GM19193 (cell line): ENCODE measurements around the gene THBS4.

ENCODE experiments used
- POLR2A ChIP-seq: IDR thresholded peaks from 4 replicates; pipeline ENCODE4 v1.6.1; 2011; ENCODE audit not compliant: insufficient read depth, insufficient read length; ENCODE audit errors: extremely low read depth

The THBS4 gene

GRCh38 chr5:80083101-80083890 is 48.1 kb downstream of the THBS4 start:
- TF ChIP-seq POLR2A: no peak

GRCh38 chr5:80090884-80091166 is 55.7 kb downstream of the THBS4 start:
- TF ChIP-seq POLR2A: no peak

GRCh38 chr5:80092486-80093107 is 57.4 kb downstream of the THBS4 start:
- TF ChIP-seq POLR2A: no peak

- no peak for TF ChIP-seq POLR2A
Observed at GRCh38 chr5:80093796-80094195, 58.6 kb downstream of the THBS4 start.

GRCh38 chr5:80094236-80094738 is 59.1 kb downstream of the THBS4 start:
- no peak for TF ChIP-seq POLR2A

- no peak for TF ChIP-seq POLR2A
Observed at GRCh38 chr5:80097451-80097850, 62.3 kb downstream of the THBS4 start.

GRCh38 chr5:80101993-80102392 is 66.8 kb downstream of the THBS4 start:
- TF ChIP-seq POLR2A: no peak

- no peak for TF ChIP-seq POLR2A
Observed at GRCh38 chr5:80103371-80103770, 68.2 kb downstream of the THBS4 start.

- TF ChIP-seq POLR2A: no peak
Observed at GRCh38 chr5:80105698-80106439, 70.7 kb downstream of the THBS4 start.

- TF ChIP-seq POLR2A: no peak
Observed at GRCh38 chr5:80106916-80107315, 71.8 kb downstream of the THBS4 start.

- no peak for TF ChIP-seq POLR2A
Observed at GRCh38 chr5:80109646-80110478, 74.7 kb downstream of the THBS4 start.

GRCh38 chr5:80114860-80115259 is 79.7 kb downstream of the THBS4 start:
- no peak for TF ChIP-seq POLR2A

GRCh38 chr5:80116000-80116399 is 80.9 kb downstream of the THBS4 start:
- no peak for TF ChIP-seq POLR2A

GRCh38 chr5:80116465-80116864 is 81.3 kb downstream of the THBS4 start:
- TF ChIP-seq POLR2A: no peak

GRCh38 chr5:80117446-80117845 is 82.3 kb downstream of the THBS4 start:
- no peak for TF ChIP-seq POLR2A

GRCh38 chr5:80119372-80119771 is 84.2 kb downstream of the THBS4 start:
- TF ChIP-seq POLR2A: no peak

- no peak for TF ChIP-seq POLR2A
Observed at GRCh38 chr5:80122579-80122978, 87.4 kb downstream of the THBS4 start.
